Ovary (tissue), 9 donors: ENCODE measurements around the gene ZPBP. TPM values are rescaled to one million over a fixed set of nuclear protein-coding genes. Genes with fewer than 3 reads are reported as not detected.

ENCODE experiments used
- DNase-seq, 5 donors: peaks; one replicate each; pipeline ENCODE4 v3.0.0-alpha.2; 2019 to 2020
- H3K27ac ChIP-seq, 2 donors: fragments of 200-600 bp; one replicate each; pipeline versions ENCODE4 v1.5.1 to v1.8.0; 2019 to 2022
- H3K27me3 ChIP-seq: fragments of 200-600 bp; one replicate; pipeline ENCODE4 v1.8.0; 2022
- H3K36me3 ChIP-seq: fragments of 200-600 bp; sonication (generic); one replicate; pipeline ENCODE4 v1.5.1; 2019
- H3K4me1 ChIP-seq: one replicate; pipeline ENCODE4 v1.8.1; 2013; ENCODE audit warnings: mild to moderate bottlenecking, moderate library complexity; ENCODE audit not compliant: insufficient read depth
- H3K4me3 ChIP-seq: fragments of 200-600 bp; sonication (generic); one replicate; pipeline ENCODE4 v1.5.1; 2017
- H3K9me3 ChIP-seq, 2 donors: fragments of 200-600 bp in 1 of 2; sonication (generic) in 1 of 2; one replicate each; pipeline versions ENCODE4 v1.5.1 to v1.8.1; 2013 to 2019; ENCODE audit warnings: mild to moderate bottlenecking in 1 of 2, moderate library complexity in 1 of 2
- EP300 ChIP-seq: sonication (generic); formaldehyde crosslinking; IDR thresholded peaks from one replicate; pipeline ENCODE4 v1.6.1; 2017; ENCODE audit warnings: antibody characterized with exemption
- POLR2A ChIP-seq: fragments of 450-650 bp; IDR thresholded peaks from one replicate; pipeline ENCODE4 v1.6.1; 2017; ENCODE audit warnings: antibody characterized with exemption, mild to moderate bottlenecking, moderate library complexity
- WGBS, 3 donors: extraction: QIAGEN DNeasy Blood & Tissue Kit in 1 of 3; methylation state at CpG; one replicate each; pipeline versions ENCODE4 v1.1.5 to v1.1.7; 2013 to 2017; 5-methylcytosine and 5-hydroxymethylcytosine counted together
- intact Hi-C, 4 donors: fragments of 100-400 bp; cut with DNase I; formaldehyde crosslinking; loops; one replicate each; pipeline versions ENCODE4 v1.11.0 to v1.15.1; 2022 to 2023
- polyA plus RNA-seq, 2 donors: library from polyadenylated mRNA; stranded (reverse); fragments of 200-250 nt in 1 of 2; fragments of 350-450 nt in 1 of 2; fragmentation: Illumina TruSeq in 1 of 2; extraction: RNeasy Lipid Tissue Mini Kit (QIAGEN cat#74804) in 1 of 2; gene quantifications; one replicate each; pipeline ENCODE4 v1.2.3, GENCODE V29; 2013 to 2014
- total RNA-seq, 7 donors: library from RNA; depleted of rRNA in 2 of 7; stranded (reverse); fragments of >200 nt in 2 of 7; fragmentation: NEBNext Ultra II Directional in 3 of 7; extraction: Animal tissue kit (Norgen Biotek cat#: 25700) in 3 of 7; gene quantifications; one replicate each; pipeline versions ENCODE4 v1.1.0 to v1.2.4, GENCODE V29; 2016 to 2023
- TF ChIP-seq, protein P1 (sequence below), 3 donors: fragments of 450-650 bp in 2 of 3; fragments of 200-600 bp in 1 of 3; IDR thresholded peaks; one replicate each; pipeline versions ENCODE4 v1.5.1 to v1.8.0; 2016 to 2022; ENCODE audit warnings: antibody characterized with exemption in 3 of 3, mild to moderate bottlenecking in 1 of 3
- donor health status: DM: no; HTN: no; CAD: no; lungs with moderate emphysema.
- donor health status: DM: no; HTN: no; CAD: no.
- donor health status: Bipolar disorder and iron deficiency.
- donor health status: DM: yes; HTN: yes; CAD: no.
- donor health status: DM: no; HTN: no; CAD: no.
- donor health status: DM: yes; HTN: yes; CAD: no.

The ZPBP gene
- total and polyA plus RNA-seq, 9 donors, result 0.24 to 1.8 (median 0.69) TPM; not detected in 3

DNA sequence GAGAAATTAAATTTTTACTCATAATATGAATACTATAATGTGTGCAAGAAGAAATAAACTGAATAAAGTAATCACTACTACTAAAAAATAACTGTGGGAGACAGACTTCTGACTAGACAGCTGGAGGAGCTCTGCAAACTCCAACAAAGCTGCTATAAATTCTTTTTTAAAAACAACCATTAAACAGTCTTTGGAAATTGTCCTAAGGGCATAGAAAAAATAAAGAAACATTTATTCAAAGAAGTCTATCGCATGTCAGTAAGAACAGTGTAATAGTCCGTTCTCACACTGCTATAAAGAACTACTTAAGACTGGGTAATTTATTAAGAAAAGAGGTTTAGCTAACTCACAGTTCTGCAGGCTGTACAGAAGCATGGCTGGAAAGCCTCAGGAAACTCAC lies 56.0 kb downstream of the ZPBP start:
- no peak overlapping the region for H3K4me3 ChIP-seq
- H3K36me3 ChIP-seq, result no peaks in the 10 kb centered on the region
- intact Hi-C loops, result no loop called here
- H3K4me1 ChIP-seq, result no peaks in the 10 kb centered on the region
- no peak for DNase-seq
- 4 to 7% (median 6%) methylated on average over 2 of the region's 2 CpGs for WGBS, 3 donors
- no peaks in the 10 kb centered on the region for H3K27me3 ChIP-seq
- no peaks in the 10 kb centered on the region for H3K9me3 ChIP-seq
- TF ChIP-seq EP300, result no peak
- TF ChIP-seq POLR2A, result no peak
- TF ChIP-seq, protein P1, sequence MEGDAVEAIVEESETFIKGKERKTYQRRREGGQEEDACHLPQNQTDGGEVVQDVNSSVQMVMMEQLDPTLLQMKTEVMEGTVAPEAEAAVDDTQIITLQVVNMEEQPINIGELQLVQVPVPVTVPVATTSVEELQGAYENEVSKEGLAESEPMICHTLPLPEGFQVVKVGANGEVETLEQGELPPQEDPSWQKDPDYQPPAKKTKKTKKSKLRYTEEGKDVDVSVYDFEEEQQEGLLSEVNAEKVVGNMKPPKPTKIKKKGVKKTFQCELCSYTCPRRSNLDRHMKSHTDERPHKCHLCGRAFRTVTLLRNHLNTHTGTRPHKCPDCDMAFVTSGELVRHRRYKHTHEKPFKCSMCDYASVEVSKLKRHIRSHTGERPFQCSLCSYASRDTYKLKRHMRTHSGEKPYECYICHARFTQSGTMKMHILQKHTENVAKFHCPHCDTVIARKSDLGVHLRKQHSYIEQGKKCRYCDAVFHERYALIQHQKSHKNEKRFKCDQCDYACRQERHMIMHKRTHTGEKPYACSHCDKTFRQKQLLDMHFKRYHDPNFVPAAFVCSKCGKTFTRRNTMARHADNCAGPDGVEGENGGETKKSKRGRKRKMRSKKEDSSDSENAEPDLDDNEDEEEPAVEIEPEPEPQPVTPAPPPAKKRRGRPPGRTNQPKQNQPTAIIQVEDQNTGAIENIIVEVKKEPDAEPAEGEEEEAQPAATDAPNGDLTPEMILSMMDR (IDR thresholded peaks at IDR 0.05), result no peak
- no peak overlapping the region for H3K27ac ChIP-seq

DNA sequence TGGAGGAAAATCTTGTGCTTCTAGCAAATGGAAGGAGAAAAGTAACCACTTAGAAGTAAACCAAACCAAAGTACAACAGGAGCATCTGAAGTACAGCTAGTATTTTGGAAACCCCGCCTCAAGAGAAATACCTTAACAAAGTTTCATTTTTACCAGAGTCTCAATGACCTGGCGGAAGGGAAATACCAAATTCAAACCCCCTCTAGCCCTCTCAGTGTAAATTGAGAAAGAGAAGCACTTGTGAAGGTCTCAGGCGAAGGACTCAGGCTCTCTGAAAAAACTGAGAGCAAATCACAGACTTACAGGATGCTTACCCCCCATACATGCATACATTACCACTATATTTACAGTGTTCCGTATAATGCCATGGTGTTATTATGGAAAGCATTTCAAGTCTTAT lies 70.1 kb downstream of the ZPBP start:
- Histone ChIP-seq H3K4me3 (no peak overlapping the region), H3K4me1 (no peaks in the 10 kb centered on the region), H3K36me3 (no peaks in the 10 kb centered on the region), H3K27me3 (no peaks in the 10 kb centered on the region), H3K9me3 (no peaks in the 10 kb centered on the region), H3K27ac (no peak overlapping the region)
- no peak for DNase-seq
- WGBS, 3 donors, result 95 to 98% (median 97%) methylated on average over 4 of the region's 4 CpGs
- intact Hi-C loops, result no loop called here
- TF ChIP-seq POLR2A (no peak), EP300 (no peak)
- TF ChIP-seq, protein P1 (IDR thresholded peaks at IDR 0.05), result no peak

DNA sequence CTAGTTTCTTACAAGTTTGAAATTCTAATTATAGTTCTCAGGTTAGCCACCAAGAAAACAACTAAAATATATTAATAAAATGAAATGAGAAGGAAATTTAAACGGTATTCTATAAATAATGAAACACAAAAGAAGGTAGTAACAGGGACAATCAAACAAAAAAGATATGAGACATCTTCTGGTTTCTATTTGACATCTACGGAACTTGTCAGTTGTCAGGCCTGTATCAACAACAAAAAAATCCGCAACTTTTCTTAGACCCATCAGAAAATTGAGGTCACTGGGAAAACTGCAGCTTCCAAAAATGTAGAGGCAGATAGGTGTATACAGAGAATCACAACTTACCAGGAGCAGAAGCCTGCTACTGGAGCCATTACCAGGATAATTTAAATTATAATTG lies 70.6 kb downstream of the ZPBP start:
- no peak overlapping the region for H3K27ac ChIP-seq
- H3K36me3 ChIP-seq, result no peaks in the 10 kb centered on the region
- no peaks in the 10 kb centered on the region for H3K4me1 ChIP-seq
- intact Hi-C loops, result no loop called here
- no peak for DNase-seq
- H3K27me3 ChIP-seq, result no peaks in the 10 kb centered on the region
- WGBS, 3 donors, result 89 to 93% (median 93%) methylated on average over 3 of the region's 3 CpGs
- TF ChIP-seq EP300 (no peak), POLR2A (no peak)
- TF ChIP-seq, protein P1 (IDR thresholded peaks at IDR 0.05), result no peak
- no peaks in the 10 kb centered on the region for H3K9me3 ChIP-seq
- no peak overlapping the region for H3K4me3 ChIP-seq

DNA sequence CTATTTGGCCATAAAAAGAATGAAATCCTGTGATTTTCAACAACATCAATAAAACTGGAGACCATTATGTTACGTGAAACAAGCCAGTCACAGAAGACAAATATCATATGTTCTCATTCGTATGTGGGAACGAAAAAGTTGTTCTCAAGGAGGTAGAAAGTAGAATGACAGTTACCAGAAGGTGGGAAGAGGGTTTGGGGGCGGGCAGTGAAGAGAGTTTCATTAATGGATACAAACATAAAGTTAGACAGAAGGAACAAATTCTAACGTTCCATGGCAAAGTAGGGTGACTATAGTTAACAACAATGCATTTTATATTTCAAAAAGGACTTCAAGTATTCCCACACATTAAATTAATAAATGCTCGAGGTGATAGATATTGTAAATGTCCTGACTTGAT lies 97.4 kb downstream of the ZPBP start:
- no peaks in the 10 kb centered on the region for H3K36me3 ChIP-seq
- intact Hi-C loops, result no loop called here
- no peaks in the 10 kb centered on the region for H3K4me1 ChIP-seq
- TF ChIP-seq POLR2A (no peak), EP300 (no peak)
- TF ChIP-seq, protein P1 (IDR thresholded peaks at IDR 0.05), result no peak
- H3K27me3 ChIP-seq, result no peaks in the 10 kb centered on the region
- H3K9me3 ChIP-seq, result no peaks in the 10 kb centered on the region
- 82 to 88% (median 86%) methylated on average over 6 of the region's 6 CpGs for WGBS, 3 donors
- no peak for DNase-seq
- no peak overlapping the region for H3K4me3 ChIP-seq
- no peak overlapping the region for H3K27ac ChIP-seq

DNA sequence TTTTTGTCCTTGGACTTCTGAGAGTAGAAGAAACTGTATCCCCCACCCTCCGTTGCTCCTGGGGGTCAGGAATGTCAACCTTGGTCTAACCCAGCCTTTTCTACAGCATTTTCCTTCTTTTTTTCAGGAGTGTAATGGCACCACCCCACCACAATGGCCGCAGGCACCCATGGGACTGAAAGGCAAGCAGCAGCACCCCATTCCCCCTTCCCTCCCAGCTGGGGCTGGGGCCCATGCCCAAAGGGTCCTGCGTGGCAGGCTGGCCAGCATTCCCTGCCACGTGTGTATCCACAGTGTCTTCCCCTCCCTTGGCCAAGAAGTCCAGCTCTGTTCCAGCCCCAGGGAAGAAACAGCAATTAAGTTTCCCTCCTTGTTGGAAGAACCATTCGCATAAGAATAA lies 106.9 kb downstream of the ZPBP start:
- intact Hi-C loops, result no loop called here
- DNase-seq, result no peak
- Histone ChIP-seq H3K9me3 (peaks cover 0 to 3% of the 10 kb centered on the region in 2 donors), H3K4me1 (no peaks in the 10 kb centered on the region), H3K27me3 (no peaks in the 10 kb centered on the region), H3K36me3 (no peaks in the 10 kb centered on the region), H3K4me3 (no peak overlapping the region), H3K27ac (no peak overlapping the region)
- TF ChIP-seq POLR2A (no peak), EP300 (no peak)
- TF ChIP-seq, protein P1 (IDR thresholded peaks at IDR 0.05), result no peak
- WGBS, 3 donors, result 91 to 94% (median 92%) methylated on average over 5 of the region's 5 CpGs
